Measurements from ENCODE around the gene JAZF1.

Gene JAZF1

GRCh38 chr7:27996141-27996540, 184.5 kb downstream of the JAZF1 start:
- TF ChIP-seq CTCF (IDR thresholded peaks at IDR 0.05) = no peak
- Histone ChIP-seq H3K4me3 (ENCODE audit: low read depth in 1 of 2, low read length in 1 of 2) (no peak overlapping the region), H3K27ac (no peak overlapping the region), H3K36me3 (no peaks in the 10 kb centered on the region), H3K9me3 (no peaks in the 10 kb centered on the region), H3K4me1 (ENCODE audit: control insufficient read depth in 1 of 2, insufficient read depth in 1 of 2, low read depth in 1 of 2, low read length in 1 of 2) (no peaks in the 10 kb centered on the region), H3K27me3 (no peaks in the 10 kb centered on the region)

GRCh38 chr7:27995228-27995627, 185.4 kb downstream of the JAZF1 start:
- no peaks in the 10 kb centered on the region for H3K27me3 ChIP-seq
- H3K9me3 ChIP-seq = no peaks in the 10 kb centered on the region
- H3K27ac ChIP-seq = no peak overlapping the region
- TF ChIP-seq CTCF (IDR thresholded peaks at IDR 0.05) = no peak
- no peaks in the 10 kb centered on the region for H3K36me3 ChIP-seq
- H3K4me1 ChIP-seq (ENCODE audit: control insufficient read depth in 1 of 2, insufficient read depth in 1 of 2, low read depth in 1 of 2, low read length in 1 of 2) = no peaks in the 10 kb centered on the region
- no peak overlapping the region for H3K4me3 ChIP-seq (ENCODE audit: low read depth in 1 of 2, low read length in 1 of 2)

- Histone ChIP-seq H3K4me1 (ENCODE audit: control insufficient read depth in 1 of 2, insufficient read depth in 1 of 2, low read depth in 1 of 2, low read length in 1 of 2) (no peaks in the 10 kb centered on the region), H3K27me3 (no peaks in the 10 kb centered on the region), H3K36me3 (no peaks in the 10 kb centered on the region), H3K4me3 (ENCODE audit: low read depth in 1 of 2, low read length in 1 of 2) (no peak overlapping the region), H3K27ac (no peak overlapping the region), H3K9me3 (no peaks in the 10 kb centered on the region)
- no peak for TF ChIP-seq CTCF (IDR thresholded peaks at IDR 0.05)
Measured at GRCh38 chr7:27994639-27995038, 186.0 kb downstream of the JAZF1 start.

- Histone ChIP-seq H3K27ac (no peak overlapping the region), H3K27me3 (no peaks in the 10 kb centered on the region), H3K4me1 (ENCODE audit: control insufficient read depth in 1 of 2, insufficient read depth in 1 of 2, low read depth in 1 of 2, low read length in 1 of 2) (no peaks in the 10 kb centered on the region), H3K36me3 (no peaks in the 10 kb centered on the region), H3K4me3 (ENCODE audit: low read depth in 1 of 2, low read length in 1 of 2) (no peak overlapping the region), H3K9me3 (no peaks in the 10 kb centered on the region)
- no peak for TF ChIP-seq CTCF (IDR thresholded peaks at IDR 0.05)
Measured at GRCh38 chr7:27992755-27993493, 187.7 kb downstream of the JAZF1 start.

- Histone ChIP-seq H3K4me1 (ENCODE audit: control insufficient read depth in 1 of 2, insufficient read depth in 1 of 2, low read depth in 1 of 2, low read length in 1 of 2) (no peaks in the 10 kb centered on the region), H3K4me3 (ENCODE audit: low read depth in 1 of 2, low read length in 1 of 2) (no peak overlapping the region), H3K36me3 (no peaks in the 10 kb centered on the region)
Measured at GRCh38 chr7:27992097-27992496, 188.5 kb downstream of the JAZF1 start.

More at GRCh38 chr7:27992097-27992496, 188.5 kb downstream of the JAZF1 start:
- H3K27ac ChIP-seq = no peak overlapping the region
- no peaks in the 10 kb centered on the region for H3K9me3 ChIP-seq
- no peak for TF ChIP-seq CTCF (IDR thresholded peaks at IDR 0.05)
- no peaks in the 10 kb centered on the region for H3K27me3 ChIP-seq
